Nephron progenitor cell (in vitro differentiated cells): Measurements from ENCODE around the gene LRP11.
A peak's percentile ranks its signal among the peaks of the same experiment; 100 is the strongest.

Source experiments
- DNase-seq: peaks from one replicate; pipeline ENCODE4 v3.0.0; 2021
- H3K27ac Mint-ChIP-seq: 2 replicates; pipeline ENCODE4 v1.8.0; 2021; ENCODE audit warnings: mild to moderate bottlenecking, moderate library complexity, mixed read lengths
- H3K27me3 Mint-ChIP-seq: 2 replicates; pipeline ENCODE4 v1.8.0; 2021; ENCODE audit warnings: mild to moderate bottlenecking, low read depth, mixed read lengths; ENCODE audit not compliant: poor library complexity
- H3K36me3 Mint-ChIP-seq: 2 replicates; pipeline ENCODE4 v1.8.0; 2021; ENCODE audit warnings: low read depth, mixed read lengths
- H3K4me1 Mint-ChIP-seq: 2 replicates; pipeline ENCODE4 v1.8.0; 2021; ENCODE audit warnings: mixed read lengths
- H3K4me3 Mint-ChIP-seq: 2 replicates; pipeline ENCODE4 v1.8.0; 2021; ENCODE audit warnings: mild to moderate bottlenecking, moderate library complexity, mixed read lengths
- H3K9me3 Mint-ChIP-seq: 2 replicates; pipeline ENCODE4 v1.8.0; 2021; ENCODE audit warnings: mild to moderate bottlenecking, moderate library complexity, mixed read lengths
- TF ChIP-seq, protein P1 (sequence below): fragments of 200-600 bp; sonication (generic); IDR thresholded peaks from 2 replicates; pipeline ENCODE4 v1.5.0; 2021; ENCODE audit warnings: antibody characterized with exemption

The LRP11 gene

DNA sequence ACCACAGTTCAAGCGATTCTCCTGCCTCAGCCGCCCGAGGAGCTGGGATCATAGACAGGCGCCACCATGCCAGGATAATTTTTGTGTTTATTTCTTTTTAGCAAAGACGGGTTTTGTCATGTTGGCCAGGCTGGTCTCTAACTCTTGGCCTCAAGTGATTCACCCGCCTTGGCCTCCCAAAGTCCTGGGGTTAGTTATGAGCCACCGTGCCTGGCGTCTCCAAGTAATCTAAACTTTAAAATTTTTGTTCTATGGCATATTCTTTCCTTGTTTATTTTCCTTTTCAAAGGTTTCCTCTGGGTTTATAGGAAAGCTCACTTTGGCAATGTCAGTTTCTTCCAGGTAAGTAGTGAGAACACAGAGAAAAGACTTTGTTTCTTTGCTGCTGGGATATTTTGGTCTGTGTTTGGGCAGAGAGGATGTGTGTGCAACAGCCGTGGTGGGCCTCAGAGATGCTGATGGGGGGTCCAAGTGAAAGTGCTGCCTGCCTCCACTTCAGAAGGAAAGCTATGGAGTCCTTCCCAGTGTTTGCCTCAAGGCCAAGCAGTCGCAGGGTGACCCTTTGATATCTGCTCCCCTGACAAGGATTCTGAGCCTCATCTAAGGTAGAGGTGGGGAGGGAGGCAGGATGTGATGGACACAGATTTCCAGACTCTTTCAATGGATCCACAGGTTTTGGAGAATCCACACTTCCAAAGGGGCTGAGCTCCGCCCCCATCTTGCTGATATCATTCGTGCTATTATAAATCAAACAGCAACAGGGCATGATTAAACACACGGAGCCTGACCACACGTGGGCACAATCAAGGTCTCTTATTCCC, 2.3 kb downstream of the LRP11 start:
- no peak for DNase-seq
- no peak overlapping the region for H3K27ac Mint-ChIP-seq
- H3K9me3 Mint-ChIP-seq = no peaks in the 10 kb centered on the region
- H3K4me3 Mint-ChIP-seq = peak overlapping the region; percentile 66
- H3K4me1 Mint-ChIP-seq = peaks cover 33% of the 10 kb centered on the region
- peaks cover 41% of the 10 kb centered on the region for H3K27me3 Mint-ChIP-seq
- TF ChIP-seq, protein P1, sequence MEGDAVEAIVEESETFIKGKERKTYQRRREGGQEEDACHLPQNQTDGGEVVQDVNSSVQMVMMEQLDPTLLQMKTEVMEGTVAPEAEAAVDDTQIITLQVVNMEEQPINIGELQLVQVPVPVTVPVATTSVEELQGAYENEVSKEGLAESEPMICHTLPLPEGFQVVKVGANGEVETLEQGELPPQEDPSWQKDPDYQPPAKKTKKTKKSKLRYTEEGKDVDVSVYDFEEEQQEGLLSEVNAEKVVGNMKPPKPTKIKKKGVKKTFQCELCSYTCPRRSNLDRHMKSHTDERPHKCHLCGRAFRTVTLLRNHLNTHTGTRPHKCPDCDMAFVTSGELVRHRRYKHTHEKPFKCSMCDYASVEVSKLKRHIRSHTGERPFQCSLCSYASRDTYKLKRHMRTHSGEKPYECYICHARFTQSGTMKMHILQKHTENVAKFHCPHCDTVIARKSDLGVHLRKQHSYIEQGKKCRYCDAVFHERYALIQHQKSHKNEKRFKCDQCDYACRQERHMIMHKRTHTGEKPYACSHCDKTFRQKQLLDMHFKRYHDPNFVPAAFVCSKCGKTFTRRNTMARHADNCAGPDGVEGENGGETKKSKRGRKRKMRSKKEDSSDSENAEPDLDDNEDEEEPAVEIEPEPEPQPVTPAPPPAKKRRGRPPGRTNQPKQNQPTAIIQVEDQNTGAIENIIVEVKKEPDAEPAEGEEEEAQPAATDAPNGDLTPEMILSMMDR = no peak
- no peaks in the 10 kb centered on the region for H3K36me3 Mint-ChIP-seq

DNA sequence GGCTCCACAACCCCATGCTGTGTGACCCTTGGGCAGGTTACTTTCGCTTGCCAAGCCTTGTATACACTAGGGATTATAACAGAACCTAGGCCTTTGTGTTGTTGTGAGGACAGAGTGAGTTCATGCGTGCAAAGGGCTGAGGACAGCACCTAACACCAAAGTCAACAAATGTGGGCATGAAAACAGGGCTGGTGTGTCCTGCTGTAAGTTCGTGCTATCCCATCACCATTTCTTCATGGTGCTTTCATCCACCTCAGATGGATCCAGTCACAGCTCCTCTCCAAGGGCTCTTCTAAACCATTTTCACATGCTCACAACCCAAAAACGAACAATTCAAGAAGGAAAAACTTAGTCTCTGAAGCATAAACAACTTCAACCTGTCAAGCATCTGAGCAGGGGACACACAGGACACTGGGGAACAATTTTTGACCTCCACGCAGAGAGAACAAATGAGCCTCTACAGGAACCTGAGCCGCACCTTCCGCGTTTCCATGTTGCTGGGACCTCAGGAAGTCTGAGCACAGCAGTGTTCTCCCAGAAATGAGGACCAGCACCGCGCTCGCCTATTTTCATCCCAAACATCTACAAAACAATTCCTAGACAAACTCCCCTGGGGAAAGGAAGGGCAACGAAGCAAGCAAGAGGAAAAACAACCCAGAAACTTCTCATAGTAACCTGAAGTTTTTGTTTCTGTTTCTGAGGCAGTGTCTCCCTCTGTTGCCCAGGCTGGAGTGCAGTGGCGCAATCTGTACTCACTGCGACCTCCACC, 3.1 kb downstream of the LRP11 start:
- Mint-ChIP-seq H3K9me3 (no peaks in the 10 kb centered on the region), H3K36me3 (no peaks in the 10 kb centered on the region), H3K4me3 (peak overlapping the region; percentile 7), H3K27me3 (peaks cover 36% of the 10 kb centered on the region), H3K4me1 (peaks cover 33% of the 10 kb centered on the region), H3K27ac (no peak overlapping the region)
- TF ChIP-seq, protein P1 = no peak
- no peak for DNase-seq

DNA sequence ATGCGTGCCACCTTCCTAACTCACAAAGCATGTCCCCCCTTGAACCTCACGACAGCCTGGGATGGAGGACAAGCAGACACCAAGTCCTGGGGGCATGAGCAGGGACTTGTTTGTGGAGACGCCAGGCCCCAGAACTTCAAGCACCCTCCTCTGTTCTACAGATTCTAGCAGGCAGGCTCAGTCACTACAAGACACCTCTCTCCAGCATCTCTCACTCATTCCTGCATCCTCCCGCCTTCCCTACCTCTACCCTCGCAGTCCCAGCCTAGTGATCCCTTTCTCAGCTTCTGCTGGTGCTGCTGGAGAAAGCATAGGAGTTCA, 3.7 kb downstream of the LRP11 start:
- Mint-ChIP-seq H3K4me1 (peaks cover 38% of the 10 kb centered on the region), H3K9me3 (no peaks in the 10 kb centered on the region), H3K36me3 (no peaks in the 10 kb centered on the region), H3K4me3 (peak overlapping the region; percentile 5), H3K27me3 (peaks cover 36% of the 10 kb centered on the region), H3K27ac (no peak overlapping the region)
- TF ChIP-seq, protein P1 = no peak
- no peak for DNase-seq

DNA sequence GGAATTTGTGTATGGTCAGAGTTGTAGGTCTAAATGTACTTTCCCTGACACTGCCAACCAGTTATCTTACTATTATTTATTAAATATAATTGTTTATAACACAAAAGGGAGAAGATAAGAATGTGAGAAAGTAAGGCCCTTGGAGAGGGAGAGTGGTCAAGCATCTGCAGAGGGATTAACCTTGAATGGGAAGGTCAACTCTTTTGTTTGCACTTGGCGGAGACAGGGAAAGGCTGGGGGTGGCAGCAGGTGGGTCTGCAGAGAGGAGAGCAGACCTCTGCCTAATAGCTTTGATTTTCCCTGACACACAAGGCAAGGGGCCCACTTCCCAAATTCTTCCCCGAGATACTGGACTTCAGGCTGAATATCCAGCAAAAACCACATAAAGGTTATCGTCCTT, 4.2 kb downstream of the LRP11 start:
- no peak overlapping the region for H3K27ac Mint-ChIP-seq
- TF ChIP-seq, protein P1 = no peak
- H3K4me3 Mint-ChIP-seq = no peak overlapping the region
- DNase-seq = no peak
- peaks cover 34% of the 10 kb centered on the region for H3K27me3 Mint-ChIP-seq
- peaks cover 43% of the 10 kb centered on the region for H3K4me1 Mint-ChIP-seq
- no peaks in the 10 kb centered on the region for H3K9me3 Mint-ChIP-seq
- H3K36me3 Mint-ChIP-seq = no peaks in the 10 kb centered on the region

DNA sequence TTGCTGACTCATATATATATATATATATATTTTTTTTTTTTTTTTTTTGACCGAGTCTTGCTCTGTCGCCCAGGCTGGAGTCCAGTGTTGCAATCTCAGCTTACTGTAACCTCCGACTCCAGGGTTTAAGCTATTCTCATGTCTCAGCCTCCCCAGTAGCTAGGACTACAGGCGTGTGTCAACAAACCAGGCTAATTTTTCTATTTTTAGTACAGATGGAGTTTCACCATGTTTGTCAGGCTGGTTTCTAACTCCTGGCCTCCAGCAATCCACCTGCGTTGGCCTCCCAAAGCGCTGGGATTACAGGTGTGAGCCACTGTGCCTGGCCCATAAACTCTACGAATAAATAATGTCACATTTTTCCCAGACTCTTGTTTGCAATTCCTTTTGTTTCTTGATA, 4.8 kb downstream of the LRP11 start:
- Mint-ChIP-seq H3K27me3 (peaks cover 39% of the 10 kb centered on the region), H3K4me3 (no peak overlapping the region), H3K27ac (no peak overlapping the region), H3K4me1 (peaks cover 47% of the 10 kb centered on the region), H3K36me3 (no peaks in the 10 kb centered on the region), H3K9me3 (no peaks in the 10 kb centered on the region)
- DNase-seq = no peak
- TF ChIP-seq, protein P1 = no peak
